Measurements from ENCODE around the gene TDRD10.
A peak's percentile ranks its signal among the peaks of the same experiment; 100 is the strongest.

The TDRD10 gene

DNA sequence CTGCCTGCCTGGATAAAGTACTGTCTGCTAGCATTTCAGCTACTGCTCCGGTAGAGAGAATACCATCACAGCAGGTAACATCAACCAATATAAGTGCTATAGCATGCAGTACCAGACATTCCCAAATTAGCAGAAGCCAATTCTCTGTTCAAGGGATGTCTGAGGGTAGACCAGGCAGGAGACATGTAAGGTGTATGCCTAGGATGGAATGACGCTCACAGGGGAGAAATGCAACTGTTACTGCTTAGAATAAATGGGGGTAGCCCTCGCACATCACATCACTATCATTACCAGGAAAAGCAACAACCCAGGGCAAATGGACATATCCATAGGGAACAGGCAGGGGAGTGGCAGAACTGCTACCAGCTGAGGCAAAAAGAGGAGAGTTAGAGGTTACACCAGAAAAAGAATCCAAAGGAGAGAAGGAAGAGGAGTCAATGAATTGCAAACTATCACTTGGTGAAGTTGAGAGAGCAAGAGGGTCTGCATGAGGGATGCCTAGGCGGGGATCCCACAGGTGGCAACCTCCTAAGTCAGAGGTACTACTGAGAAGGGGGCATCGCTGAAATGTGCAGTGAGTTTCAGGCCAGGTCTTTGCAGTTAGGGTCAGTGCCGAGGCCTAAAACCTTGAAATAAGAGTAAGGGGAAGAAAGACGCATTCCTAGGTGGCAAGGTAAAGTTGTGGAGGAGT lies 55.4 kb downstream of the TDRD10 start:
- DNase-seq = no peak

- DNase-seq = no peak
Observed at GRCh38 chr1:154557939-154558719, 56.1 kb downstream of the TDRD10 start, which contains the start of gene UBE2Q1. Gene UBE2Q1, minus strand, starts transcription at chr1:154558662. Its CDS starts 109 bp downstream, at chr1:154558553.

DNA sequence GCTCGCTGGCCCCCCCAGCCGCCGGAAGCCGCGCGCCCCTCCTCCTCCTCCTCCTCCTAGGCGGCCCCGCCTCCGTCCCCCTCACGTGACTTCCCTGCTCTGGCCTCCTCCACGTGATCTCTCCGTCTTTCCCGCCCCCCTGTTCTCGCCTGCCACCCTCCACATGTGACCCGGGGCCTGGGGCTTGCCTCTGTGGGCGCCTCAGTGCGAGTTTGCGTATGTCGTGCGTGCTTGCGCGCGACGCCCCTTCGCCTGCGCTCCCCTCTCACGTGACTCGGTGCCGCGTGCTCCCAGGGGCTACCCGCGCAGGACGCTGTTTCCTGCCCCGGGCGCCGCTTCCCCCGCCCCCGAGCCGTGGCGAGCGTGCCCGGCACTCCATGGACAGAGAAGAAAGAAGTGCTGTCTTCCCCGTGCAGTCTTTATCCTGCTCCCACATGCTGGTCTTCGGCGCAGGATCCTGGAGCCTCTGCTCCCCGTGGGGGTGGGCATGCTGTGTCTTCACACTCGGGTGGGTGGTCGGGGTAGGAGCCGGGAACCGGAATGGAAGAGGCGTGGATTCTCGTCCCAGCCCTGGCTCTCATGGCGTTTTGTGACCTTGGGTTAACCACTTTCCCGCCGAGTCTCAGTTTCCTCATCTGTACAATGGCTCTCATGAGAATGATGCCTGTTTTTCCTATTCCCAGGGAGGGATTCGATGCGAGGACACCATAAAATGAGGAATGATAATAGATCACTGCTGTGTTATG lies 56.9 kb downstream of the TDRD10 start:
- DNase-seq = peak; percentile 99

DNA sequence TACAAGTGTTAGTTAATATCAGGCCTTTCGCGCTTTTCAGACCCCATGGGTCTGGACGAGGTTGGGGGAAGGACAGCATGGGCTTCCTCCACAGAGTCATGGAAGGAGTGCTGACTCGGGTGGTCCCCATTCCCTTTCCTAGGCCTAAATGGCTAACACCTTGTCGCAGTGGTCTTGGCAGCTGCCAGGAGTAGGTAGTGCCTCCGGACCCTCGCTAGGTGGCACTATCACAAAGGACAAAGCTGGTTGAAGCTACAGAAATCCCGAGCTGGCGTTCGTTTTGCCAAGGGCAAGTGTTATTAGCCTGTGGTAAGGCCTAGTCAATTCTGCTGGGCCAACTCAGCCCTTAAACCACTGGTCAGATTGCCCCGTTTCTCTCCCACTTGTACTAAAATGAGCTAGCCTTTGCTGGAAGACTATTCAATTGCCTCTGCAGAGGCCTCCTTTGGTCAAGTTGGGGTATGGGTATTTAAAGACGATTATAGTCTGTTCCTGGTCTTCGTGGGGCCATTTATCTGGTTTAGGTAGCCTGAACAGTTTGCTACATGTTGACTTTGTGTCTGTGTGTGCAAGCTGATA lies 57.5 kb downstream of the TDRD10 start:
- DNase-seq = peak; percentile 88

DNA sequence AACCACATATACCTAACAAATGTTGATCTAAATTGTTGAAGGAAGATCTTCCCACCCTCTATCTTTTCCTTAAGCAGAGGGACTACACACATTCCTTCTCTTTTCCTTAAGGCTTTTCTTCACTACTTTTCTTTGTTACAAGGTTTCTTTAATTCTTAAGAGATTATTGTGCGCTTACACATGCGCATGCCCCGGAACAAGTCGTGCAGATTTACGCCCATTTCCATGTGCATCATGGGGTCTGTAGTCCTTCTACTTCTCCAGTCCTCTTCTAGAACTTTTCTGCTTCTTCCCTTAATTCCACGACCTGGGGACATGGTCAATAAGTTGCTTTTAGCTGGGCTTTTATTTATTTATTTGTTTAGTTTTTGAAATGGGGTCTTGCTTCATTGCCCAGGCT lies 63.9 kb downstream of the TDRD10 start:
- DNase-seq = no peak

DNA sequence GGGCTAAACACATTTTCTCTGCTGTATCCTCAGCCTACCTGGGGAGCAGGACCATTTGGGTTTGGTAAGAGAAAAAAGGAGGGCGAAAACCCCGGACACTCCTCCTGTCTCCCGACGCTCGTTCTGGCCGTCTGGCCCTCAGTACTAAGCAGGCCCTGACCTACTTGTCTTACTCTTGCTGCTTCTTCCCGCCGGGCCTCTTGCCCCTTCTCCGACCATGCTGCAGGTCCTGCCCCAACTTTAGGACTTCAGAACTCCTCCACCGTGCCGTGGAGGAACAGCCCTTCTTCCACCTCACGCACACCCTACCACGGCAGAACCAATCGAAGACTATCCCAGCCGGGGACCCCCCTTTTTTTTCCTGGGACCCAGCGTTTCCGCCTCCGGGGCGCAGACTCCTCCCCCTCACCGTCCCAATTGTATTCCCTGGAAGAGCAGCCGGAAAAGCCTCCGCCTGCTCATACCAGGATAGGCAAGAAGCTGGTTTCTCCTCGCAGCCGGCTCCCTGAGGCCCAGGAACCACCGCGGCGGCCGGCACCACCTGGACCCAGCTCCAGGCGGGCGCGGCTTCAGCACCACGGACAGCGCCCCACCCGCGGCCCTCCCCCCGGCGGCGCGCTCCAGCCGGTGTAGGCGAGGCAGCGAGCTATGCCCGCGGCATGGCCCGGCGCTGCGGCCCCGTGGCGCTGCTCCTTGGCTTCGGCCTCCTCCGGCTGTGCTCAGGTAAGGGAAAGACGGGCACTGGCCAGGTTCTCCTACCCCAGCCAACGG lies 65.6 kb downstream of the TDRD10 start, which contains the start of gene CHRNB2:
Gene CHRNB2, plus strand, starts transcription at position 393 of the 771 bp plus-strand sequence. Its CDS starts 267 bp downstream, at position 660.
- DNase-seq = peak; percentile 35

DNA sequence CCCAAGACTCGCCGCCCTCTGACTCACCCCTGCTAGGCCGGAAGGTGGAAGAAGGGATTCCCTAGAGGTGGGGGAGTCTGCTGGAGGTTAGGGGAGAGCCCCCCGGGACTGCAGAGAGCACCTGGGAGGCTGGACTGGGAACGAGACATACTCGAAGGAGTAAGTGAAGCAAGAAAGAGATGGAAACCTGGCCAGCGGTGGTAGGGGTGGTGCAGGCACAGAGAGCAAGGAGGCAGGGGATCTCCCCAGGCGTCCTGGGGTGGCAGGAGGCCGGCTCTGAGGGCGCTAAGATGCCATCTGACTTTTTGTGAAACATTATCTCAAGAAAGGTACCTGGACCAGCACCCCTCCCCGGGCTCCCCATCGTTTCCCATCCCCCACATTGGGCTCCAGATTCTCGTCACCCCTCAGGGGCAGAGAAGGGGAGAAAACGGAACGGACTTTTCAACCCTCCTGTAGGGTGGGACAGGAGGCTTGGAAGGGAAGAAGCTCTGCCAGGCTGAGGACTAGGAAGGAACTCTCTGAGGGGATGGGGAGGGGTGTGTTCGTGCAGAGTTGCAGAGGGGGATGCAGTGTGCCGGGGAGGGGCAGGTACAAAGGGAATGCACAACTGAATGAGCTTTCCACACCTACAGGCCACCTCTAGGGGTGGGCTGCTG lies 66.3 kb downstream of the TDRD10 start:
- no peak for DNase-seq

DNA sequence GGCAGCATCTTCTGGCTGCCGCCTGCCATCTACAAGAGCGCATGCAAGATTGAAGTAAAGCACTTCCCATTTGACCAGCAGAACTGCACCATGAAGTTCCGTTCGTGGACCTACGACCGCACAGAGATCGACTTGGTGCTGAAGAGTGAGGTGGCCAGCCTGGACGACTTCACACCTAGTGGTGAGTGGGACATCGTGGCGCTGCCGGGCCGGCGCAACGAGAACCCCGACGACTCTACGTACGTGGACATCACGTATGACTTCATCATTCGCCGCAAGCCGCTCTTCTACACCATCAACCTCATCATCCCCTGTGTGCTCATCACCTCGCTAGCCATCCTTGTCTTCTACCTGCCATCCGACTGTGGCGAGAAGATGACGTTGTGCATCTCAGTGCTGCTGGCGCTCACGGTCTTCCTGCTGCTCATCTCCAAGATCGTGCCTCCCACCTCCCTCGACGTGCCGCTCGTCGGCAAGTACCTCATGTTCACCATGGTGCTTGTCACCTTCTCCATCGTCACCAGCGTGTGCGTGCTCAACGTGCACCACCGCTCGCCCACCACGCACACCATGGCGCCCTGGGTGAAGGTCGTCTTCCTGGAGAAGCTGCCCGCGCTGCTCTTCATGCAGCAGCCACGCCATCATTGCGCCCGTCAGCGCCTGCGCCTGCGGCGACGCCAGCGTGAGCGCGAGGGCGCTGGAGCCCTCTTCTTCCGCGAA lies 69.4 kb downstream of the TDRD10 start:
- no peak for DNase-seq

DNA sequence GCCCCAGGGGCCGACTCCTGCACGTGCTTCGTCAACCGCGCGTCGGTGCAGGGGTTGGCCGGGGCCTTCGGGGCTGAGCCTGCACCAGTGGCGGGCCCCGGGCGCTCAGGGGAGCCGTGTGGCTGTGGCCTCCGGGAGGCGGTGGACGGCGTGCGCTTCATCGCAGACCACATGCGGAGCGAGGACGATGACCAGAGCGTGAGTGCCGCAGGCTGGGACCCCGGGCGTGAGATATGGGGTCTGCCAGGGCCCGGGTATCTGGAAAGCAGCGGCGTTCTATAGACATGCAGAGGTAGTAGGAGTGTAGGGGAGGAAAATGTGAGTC lies 69.9 kb downstream of the TDRD10 start:
- no peak for DNase-seq

- no peak for DNase-seq
Observed at GRCh38 chr1:154572468-154573167, 70.6 kb downstream of the TDRD10 start.

GRCh38 chr1:154573168-154573510 lies 71.1 kb downstream of the TDRD10 start:
- no peak for DNase-seq

DNA sequence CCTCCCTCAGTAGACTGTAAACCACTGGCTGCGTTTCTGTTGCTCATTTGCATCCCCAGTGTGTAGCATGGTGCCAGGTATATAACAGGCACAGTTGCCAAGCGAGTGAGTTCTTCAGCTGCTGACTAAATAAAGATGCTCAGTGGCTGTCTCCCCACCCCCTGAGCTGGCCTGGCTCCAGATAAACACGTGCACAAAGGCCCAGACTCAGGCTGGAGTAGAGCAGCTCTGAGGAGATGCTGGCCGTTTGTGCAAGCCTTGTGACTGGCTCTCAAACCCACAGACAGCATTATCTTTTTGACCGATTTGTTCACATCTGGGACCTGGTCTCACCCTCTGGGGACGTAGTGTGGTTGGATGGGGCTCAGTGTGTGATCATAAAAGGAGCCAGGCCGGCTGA lies 72.7 kb downstream of the TDRD10 start:
- DNase-seq = peak; percentile 36

- DNase-seq = no peak
Observed at GRCh38 chr1:154575147-154575927, 73.3 kb downstream of the TDRD10 start.

- DNase-seq = no peak
Observed at GRCh38 chr1:154575951-154576566, 74.0 kb downstream of the TDRD10 start.

GRCh38 chr1:154577346-154578057 lies 75.5 kb downstream of the TDRD10 start:
- DNase-seq = no peak

- no peak for DNase-seq
Observed at GRCh38 chr1:154578058-154578418, 76.0 kb downstream of the TDRD10 start.

DNA sequence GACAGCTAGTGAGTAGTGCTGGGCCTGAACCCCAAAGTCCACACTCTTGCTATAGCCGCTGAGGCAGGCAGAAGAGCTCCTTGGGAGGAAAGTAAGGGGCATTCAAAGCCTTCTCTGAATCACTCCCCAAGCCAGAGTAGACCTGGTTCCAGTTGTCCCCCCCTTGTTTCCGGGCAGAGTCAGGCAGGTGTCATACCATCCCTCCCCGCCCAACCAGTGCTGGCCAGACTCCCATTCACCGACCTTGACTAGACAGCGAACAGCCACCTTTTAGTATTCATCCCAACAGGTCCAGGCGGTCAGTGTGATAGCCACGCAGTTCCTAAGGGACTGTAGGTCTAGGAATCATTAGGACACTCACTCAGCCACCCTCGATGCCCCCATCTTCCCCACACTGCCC lies 77.4 kb downstream of the TDRD10 start:
- no peak for DNase-seq

DNA sequence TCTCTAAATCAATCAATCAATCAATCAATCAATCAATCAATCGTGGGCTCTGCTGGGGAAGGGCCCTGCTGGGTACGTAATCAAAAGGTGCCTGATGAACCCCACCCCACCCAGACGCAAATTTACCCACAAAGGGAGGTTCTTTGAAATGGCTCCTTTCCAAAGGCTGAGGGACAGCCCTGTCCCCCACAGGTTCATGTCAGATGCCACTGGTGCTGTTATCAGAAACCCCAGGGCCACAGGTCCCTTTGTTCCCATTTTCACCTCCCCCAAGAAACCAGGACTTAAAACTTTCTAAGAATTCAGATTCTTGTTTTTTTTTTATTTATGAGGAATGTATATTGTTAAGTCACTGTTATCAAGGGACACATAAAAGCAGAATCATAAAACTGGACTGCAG lies 79.7 kb downstream of the TDRD10 start:
- no peak for DNase-seq

DNA sequence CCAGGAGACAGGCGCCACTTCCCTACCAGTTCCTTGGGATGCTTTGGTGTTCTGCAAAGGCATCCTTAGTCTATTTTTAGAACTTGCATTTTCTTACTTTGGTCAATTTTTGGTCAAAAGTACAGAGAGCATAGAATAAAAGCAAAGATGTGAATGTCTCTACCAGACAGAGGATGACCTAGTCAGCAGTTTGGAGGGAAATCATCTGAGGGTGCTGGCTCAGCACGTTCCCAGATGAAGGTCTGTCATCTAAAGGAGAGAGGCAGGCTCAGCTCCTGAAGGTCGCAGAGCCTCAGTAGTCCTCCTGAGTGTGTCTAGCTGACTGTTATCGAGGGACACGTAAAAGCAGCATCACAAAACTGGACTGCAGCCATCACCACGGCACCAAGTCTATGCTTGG lies 80.9 kb downstream of the TDRD10 start:
- DNase-seq = no peak

Data from fibroblast of upper back skin (primary cell).